ENCODE data around the gene NRP2.

NRP2 gene

DNA sequence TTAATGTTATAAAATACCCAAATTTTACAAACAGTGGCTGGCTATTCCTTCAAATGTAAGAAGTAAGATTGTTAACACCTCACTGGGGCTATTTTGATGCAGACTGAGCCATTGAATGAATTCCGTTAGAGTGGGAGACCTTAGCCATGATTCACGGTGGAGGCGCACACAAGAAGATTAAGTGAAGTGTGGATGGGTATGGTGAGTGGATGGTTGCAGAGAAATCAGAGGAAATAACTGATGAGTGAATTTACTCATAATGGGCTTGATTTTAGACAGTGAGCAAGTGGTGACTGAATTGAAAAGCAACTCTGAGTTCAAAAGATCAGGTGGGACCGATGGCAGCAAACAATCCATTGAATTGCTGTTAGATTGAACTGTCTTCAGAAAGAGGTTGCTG is 75.0 kb downstream of the NRP2 start:
- no peaks in the 10 kb centered on the region for H3K36me3 ChIP-seq (replicated peaks)
- no peak overlapping the region for H3K4me3 ChIP-seq
- no peaks in the 10 kb centered on the region for H3K4me1 ChIP-seq
- in situ Hi-C loops (cut with MboI; ENCODE audit: low sequenced_read_pairs) = no loop called here
- no peak for DNase-seq (ENCODE audit: low spot score in 2 of 2)
- H3K27me3 ChIP-seq (ENCODE audit: low read depth) = peaks cover 6% of the 10 kb centered on the region; the same call in 1 of the 2 replicates
- H3K9me3 ChIP-seq = no peaks in the 10 kb centered on the region

DNA sequence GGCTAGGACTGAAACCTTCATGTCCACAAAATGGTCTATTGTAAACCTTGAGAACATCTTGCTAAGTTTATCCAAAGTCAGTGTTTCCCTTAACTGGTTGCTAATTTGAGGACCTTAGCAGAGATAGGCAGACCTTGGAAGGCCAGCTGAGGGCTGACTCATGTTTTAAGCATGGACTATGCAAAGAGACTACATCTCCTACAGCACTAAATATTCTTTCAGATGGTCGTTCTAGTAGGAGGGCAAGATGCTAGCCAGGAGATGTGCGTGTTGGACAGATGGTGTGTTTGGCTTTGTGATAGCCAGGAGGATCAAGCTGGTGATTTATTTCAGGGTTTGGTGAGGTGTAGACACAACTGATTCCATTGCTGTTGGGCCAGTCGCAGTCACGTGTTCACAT is 75.8 kb downstream of the NRP2 start:
- no peaks in the 10 kb centered on the region for H3K36me3 ChIP-seq (replicated peaks)
- no peak overlapping the region for H3K4me3 ChIP-seq
- H3K9me3 ChIP-seq = no peaks in the 10 kb centered on the region
- DNase-seq (ENCODE audit: low spot score in 2 of 2) = no peak
- H3K27me3 ChIP-seq (ENCODE audit: low read depth) = peaks cover 8% of the 10 kb centered on the region
- no peaks in the 10 kb centered on the region for H3K4me1 ChIP-seq
- in situ Hi-C loops (cut with MboI; ENCODE audit: low sequenced_read_pairs) = no loop called here

DNA sequence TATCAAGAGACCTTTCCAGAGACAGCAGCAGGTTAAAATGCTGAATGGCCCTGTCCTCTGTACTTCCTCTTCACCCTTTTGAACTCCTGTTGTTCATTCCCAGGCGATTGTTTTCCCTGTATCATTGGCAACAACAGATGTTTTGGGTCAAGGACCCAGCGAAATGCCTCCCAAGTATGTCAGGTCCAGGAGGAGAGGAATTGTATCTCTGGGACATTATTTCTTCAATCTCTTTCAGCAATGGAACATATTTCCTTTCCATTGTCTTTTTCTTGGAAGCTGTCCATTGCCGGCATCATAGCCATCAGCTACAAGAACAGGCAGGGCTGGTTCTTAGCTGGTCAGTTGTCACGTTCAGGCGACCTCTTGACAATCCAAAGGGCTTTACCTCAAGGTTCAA is 76.2 kb downstream of the NRP2 start:
- Histone ChIP-seq H3K9me3 (no peaks in the 10 kb centered on the region), H3K4me3 (no peak overlapping the region), H3K36me3 (replicated peaks) (no peaks in the 10 kb centered on the region), H3K27me3 (ENCODE audit: low read depth) (peaks cover 8% of the 10 kb centered on the region), H3K4me1 (peaks cover 1% of the 10 kb centered on the region; the same call in 1 of the 2 replicates)
- in situ Hi-C loops (cut with MboI; ENCODE audit: low sequenced_read_pairs) = no loop called here
- DNase-seq (ENCODE audit: low spot score in 2 of 2) = no peak

DNA sequence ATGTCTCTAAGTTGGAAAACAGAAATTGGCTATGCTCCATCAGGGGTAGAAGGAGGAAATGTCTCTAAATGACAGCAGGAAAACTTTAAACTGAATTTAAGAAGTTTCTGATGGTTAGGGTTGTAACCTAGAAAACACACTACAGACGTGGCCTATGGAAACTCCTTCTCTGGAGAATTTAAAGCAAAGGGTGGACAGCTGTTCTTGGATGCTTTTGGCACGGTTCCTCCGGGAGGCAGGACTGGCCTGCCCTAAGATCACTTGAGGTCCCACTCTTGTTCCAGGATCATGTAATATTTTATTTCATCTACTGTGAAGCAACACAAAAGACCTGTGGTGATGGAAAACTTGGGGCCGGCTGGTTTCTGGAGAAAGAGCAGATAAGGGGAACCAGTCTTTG is 77.0 kb downstream of the NRP2 start:
- in situ Hi-C loops (cut with MboI; ENCODE audit: low sequenced_read_pairs) = no loop called here
- Histone ChIP-seq H3K4me1 (peaks cover 4% of the 10 kb centered on the region), H3K27me3 (ENCODE audit: low read depth) (peaks cover 8% of the 10 kb centered on the region), H3K4me3 (no peak overlapping the region), H3K9me3 (no peaks in the 10 kb centered on the region), H3K36me3 (replicated peaks) (no peaks in the 10 kb centered on the region)
- no peak for DNase-seq (ENCODE audit: low spot score in 2 of 2)

DNA sequence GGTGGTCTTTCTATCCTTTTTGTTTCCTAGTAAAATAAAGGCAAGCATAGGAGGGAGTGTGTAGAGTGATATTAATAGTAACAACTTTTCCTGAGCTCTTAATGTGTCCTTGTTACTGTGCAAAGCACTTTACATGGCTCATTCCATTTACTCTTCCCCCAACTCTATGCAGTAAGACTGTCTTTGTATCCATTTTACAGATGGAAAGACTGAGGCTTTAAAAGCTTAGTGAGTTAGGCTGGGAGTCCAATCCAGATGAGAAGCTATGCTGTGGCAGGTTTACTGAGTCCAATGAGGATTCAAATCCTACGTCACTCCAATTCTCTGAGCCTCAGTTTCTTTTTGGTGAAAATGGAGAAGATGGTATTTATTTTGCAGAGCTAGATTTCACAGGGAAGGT is 77.4 kb downstream of the NRP2 start:
- Histone ChIP-seq H3K9me3 (no peaks in the 10 kb centered on the region), H3K27me3 (ENCODE audit: low read depth) (peaks cover 8% of the 10 kb centered on the region), H3K4me3 (no peak overlapping the region), H3K4me1 (peaks cover 9% of the 10 kb centered on the region), H3K36me3 (replicated peaks) (no peaks in the 10 kb centered on the region)
- in situ Hi-C loops (cut with MboI; ENCODE audit: low sequenced_read_pairs) = no loop called here
- no peak for DNase-seq (ENCODE audit: low spot score in 2 of 2)

DNA sequence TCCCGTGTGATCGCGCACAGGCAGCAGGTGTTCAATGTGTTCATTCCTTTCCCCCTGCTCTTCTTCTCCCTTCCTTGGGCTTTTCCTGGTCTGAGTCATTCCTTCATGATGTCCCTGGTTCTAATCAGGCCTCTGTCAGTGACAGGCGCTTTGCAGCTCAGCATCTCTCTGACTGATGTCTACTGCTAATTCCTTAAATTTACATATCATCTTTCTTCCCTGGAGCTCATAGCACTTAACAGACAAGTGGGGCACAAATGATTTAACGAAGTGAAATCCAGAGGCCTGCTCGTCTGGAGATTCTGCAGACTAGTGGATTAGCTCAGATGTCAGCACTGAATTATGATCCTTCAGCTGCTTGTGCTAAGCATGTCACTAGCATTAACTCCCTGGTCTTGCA is 77.9 kb downstream of the NRP2 start:
- H3K36me3 ChIP-seq (replicated peaks) = no peaks in the 10 kb centered on the region
- no peak for DNase-seq (ENCODE audit: low spot score in 2 of 2)
- peaks cover 11% of the 10 kb centered on the region for H3K27me3 ChIP-seq (ENCODE audit: low read depth)
- in situ Hi-C loops (cut with MboI; ENCODE audit: low sequenced_read_pairs) = no loop called here
- no peak overlapping the region for H3K4me3 ChIP-seq
- H3K9me3 ChIP-seq = no peaks in the 10 kb centered on the region
- H3K4me1 ChIP-seq = peaks cover 9% of the 10 kb centered on the region

DNA sequence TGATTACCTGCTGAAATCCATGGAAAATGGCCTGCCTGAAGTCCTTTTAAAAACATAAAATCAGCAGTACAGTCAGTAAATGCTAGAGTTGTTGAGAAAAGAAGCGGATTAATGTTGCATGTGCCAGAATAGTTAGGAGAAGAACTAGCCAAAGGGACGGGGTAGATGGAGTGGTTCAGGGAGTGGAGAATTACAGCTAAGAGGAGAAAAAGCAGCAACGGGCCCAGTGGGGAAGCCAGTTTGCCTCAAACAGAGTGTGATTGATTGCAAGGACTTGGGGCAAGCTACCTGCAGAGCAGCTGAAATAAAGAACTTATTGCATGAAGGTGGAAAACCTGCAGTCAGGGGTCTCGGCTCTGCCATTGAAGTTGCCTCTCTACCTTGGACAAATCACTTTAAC is 79.1 kb downstream of the NRP2 start:
- DNase-seq (ENCODE audit: low spot score in 2 of 2) = no peak
- in situ Hi-C loops (cut with MboI; ENCODE audit: low sequenced_read_pairs) = no loop called here
- no peaks in the 10 kb centered on the region for H3K36me3 ChIP-seq (replicated peaks)
- H3K4me1 ChIP-seq = peaks cover 9% of the 10 kb centered on the region
- H3K27me3 ChIP-seq (ENCODE audit: low read depth) = peaks cover 20% of the 10 kb centered on the region
- no peaks in the 10 kb centered on the region for H3K9me3 ChIP-seq
- no peak overlapping the region for H3K4me3 ChIP-seq

DNA sequence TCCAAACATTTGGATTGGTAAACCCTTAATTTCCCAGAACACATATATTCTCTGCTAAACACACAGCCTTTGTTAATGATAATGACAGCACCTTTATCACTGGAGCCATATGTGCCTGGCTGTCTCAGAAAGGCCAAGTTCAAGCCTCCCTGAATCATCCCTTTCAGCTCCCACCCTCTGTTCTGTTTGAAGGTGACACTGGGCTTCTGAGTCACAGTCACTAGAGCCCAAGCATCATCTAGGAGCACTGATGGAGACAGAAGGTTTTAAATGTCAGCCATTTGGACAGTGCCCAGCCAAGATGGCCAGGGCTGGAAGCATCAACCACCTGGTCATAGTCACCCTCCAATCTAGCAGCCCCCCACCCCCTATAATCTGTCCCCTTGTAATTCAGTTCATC is 80.6 kb downstream of the NRP2 start:
- in situ Hi-C loops (cut with MboI; ENCODE audit: low sequenced_read_pairs) = no loop called here
- peaks cover 9% of the 10 kb centered on the region for H3K4me1 ChIP-seq
- no peak for DNase-seq (ENCODE audit: low spot score in 2 of 2)
- no peaks in the 10 kb centered on the region for H3K9me3 ChIP-seq
- H3K27me3 ChIP-seq (ENCODE audit: low read depth) = peaks cover 23% of the 10 kb centered on the region
- no peak overlapping the region for H3K4me3 ChIP-seq
- no peaks in the 10 kb centered on the region for H3K36me3 ChIP-seq (replicated peaks)

DNA sequence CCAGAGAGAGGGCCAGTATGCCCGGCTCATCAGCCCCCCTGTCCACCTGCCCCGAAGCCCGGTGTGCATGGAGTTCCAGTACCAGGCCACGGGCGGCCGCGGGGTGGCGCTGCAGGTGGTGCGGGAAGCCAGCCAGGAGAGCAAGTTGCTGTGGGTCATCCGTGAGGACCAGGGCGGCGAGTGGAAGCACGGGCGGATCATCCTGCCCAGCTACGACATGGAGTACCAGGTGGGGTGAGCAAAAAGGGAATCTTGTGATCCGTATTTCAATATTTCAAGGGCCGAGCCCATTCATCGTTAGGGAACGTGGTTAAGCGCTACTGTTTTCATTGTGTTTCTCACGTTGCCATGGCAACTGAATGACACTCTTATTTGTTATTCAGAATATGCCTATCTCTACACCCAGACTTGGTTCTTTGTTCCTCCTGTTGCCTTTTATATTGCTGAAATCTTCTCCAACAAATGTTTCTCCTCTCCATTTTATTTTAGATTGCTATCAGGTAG is 81.5 kb downstream of the NRP2 start:
- Histone ChIP-seq H3K4me3 (no peak overlapping the region), H3K36me3 (replicated peaks) (no peaks in the 10 kb centered on the region), H3K4me1 (peaks cover 9% of the 10 kb centered on the region), H3K27me3 (ENCODE audit: low read depth) (peaks cover 23% of the 10 kb centered on the region), H3K9me3 (no peaks in the 10 kb centered on the region)
- in situ Hi-C loops (cut with MboI; ENCODE audit: low sequenced_read_pairs) = no loop called here
- peak; percentile 81 to 96 for DNase-seq (ENCODE audit: low spot score in 2 of 2)

DNA sequence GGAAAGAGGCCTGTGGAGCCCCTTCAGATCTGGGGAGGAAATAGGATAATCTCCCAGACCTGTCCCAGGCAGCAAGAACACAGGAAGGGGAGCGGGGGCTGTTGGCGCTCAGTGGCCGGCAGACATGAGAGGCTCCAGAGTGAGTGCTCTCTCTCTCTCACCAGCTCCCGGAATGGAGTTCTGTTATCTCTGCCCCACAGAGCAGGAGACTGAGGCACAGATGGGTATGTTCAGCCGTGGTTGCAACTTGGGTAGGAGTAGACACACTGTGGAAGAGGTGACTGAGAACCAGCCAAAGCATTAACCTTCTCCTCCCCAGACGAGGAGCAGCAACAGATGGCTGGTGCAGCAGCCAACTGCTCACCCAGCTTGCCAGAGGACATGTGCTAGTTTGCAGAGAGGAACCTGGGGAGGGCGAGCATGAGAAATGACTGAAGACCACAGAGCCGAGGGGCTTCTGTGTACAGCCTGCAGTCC is 82.0 kb downstream of the NRP2 start:
- H3K27me3 ChIP-seq (ENCODE audit: low read depth) = peaks cover 23% of the 10 kb centered on the region
- no peaks in the 10 kb centered on the region for H3K36me3 ChIP-seq (replicated peaks)
- no peaks in the 10 kb centered on the region for H3K9me3 ChIP-seq
- in situ Hi-C loops (cut with MboI; ENCODE audit: low sequenced_read_pairs) = no loop called here
- peak in 1 of 2 experiments; percentile 69 for DNase-seq (ENCODE audit: low spot score in 2 of 2)
- peak overlapping the region; percentile 0; the same call in 1 of the 2 replicates for H3K4me3 ChIP-seq
- peaks cover 9% of the 10 kb centered on the region for H3K4me1 ChIP-seq

DNA sequence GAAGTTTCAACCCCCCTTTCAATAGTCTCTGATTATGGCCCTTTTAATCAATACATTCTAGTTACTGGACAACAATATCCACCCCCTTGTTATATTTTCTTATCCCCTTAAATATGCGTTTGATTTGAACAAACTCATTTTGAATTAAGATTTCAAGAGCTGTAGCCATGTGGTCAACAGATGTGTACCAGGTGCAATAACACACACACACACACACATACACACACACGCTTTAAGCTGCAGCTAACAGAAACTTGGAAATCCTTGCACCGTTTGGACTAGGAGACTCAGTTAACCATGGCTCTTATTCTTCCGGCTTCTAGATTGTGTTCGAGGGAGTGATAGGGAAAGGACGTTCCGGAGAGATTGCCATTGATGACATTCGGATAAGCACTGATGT is 82.8 kb downstream of the NRP2 start:
- no peak for DNase-seq (ENCODE audit: low spot score in 2 of 2)
- no peaks in the 10 kb centered on the region for H3K9me3 ChIP-seq
- in situ Hi-C loops (cut with MboI; ENCODE audit: low sequenced_read_pairs) = no loop called here

DNA sequence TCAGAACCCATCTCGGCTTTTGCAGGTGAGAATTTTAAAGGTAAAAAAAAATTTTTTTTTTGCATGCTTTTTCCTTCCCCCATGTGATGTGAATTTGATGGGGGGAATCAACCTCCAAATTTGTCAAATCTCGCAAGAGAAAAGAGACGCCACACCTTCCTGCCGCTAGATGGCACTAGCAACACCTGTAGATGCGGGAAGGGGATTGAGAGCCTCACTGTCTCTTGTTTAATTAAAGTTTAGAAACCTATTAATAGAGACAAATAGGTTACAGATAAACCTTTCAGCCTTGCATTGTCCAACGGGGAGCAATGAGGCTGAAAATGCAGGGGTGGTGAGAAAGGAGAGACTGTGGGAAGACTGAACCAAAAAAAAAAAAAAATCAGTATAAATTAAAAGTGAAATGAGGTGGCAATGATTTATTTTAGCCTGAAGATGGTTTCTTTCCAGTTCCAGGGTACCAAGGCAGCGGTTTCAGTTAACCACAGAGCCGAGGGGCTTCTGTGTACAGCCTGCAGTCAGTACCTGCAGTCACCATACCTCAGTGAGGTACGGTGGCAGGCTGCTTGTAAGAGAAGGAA is 84.6 kb downstream of the NRP2 start:
- in situ Hi-C loops (cut with MboI; ENCODE audit: low sequenced_read_pairs) = no loop called here
- Histone ChIP-seq H3K36me3 (replicated peaks) (no peaks in the 10 kb centered on the region), H3K4me3 (no peak overlapping the region), H3K9me3 (no peaks in the 10 kb centered on the region), H3K4me1 (peaks cover 16% of the 10 kb centered on the region), H3K27me3 (ENCODE audit: low read depth) (peaks cover 24% of the 10 kb centered on the region)
- DNase-seq (ENCODE audit: low spot score in 2 of 2) = peak; percentile 56 to 76

More for the DNA sequence above, 82.8 kb downstream of the NRP2 start:
- peaks cover 20% of the 10 kb centered on the region for H3K27me3 ChIP-seq (ENCODE audit: low read depth)
- no peaks in the 10 kb centered on the region for H3K36me3 ChIP-seq (replicated peaks)
- H3K4me1 ChIP-seq = peaks cover 15% of the 10 kb centered on the region
- no peak overlapping the region for H3K4me3 ChIP-seq

DNA sequence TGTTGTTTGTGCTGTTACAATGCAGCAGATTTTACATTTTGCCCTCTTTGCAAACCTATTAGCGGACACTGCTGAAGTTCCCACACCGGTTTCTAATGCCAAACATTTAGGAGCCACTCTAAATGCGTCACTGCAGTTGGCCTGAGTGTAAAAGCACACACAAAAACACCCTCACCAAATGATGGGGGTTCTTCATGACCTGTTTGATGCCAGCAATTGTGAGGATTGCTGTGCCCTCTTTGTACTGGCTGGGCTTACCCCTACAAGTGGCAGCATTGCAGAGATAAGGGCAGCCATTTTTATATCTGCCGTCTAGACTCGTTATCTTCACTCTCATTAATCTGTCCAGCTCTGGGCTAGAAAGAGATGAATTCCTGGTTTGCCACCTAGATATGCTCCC is 85.3 kb downstream of the NRP2 start:
- Histone ChIP-seq H3K9me3 (no peaks in the 10 kb centered on the region), H3K4me1 (peaks cover 16% of the 10 kb centered on the region), H3K27me3 (ENCODE audit: low read depth) (peaks cover 24% of the 10 kb centered on the region), H3K36me3 (replicated peaks) (no peaks in the 10 kb centered on the region), H3K4me3 (no peak overlapping the region)
- DNase-seq (ENCODE audit: low spot score in 2 of 2) = no peak
- in situ Hi-C loops (cut with MboI; ENCODE audit: low sequenced_read_pairs) = no loop called here

DNA sequence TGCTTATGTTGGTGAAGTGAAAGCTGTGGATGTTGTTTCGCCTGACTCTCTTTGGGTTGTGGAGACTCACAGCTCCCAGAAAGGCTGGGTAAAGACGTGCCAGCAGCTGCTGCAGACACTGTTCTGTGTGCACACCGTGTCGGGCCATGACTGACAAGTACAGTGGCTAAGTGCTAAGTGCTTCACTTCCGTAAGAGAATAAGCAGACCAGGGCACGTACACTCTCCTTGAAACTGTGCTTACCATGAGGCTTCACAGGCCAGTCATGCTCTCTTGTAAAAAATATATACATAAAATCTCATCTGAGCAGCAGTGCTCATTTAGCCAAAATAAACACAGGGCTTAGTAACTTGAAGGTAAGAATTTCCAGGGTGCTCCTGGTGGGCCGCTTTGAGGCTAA is 86.0 kb downstream of the NRP2 start:
- Histone ChIP-seq H3K4me3 (no peak overlapping the region), H3K27me3 (ENCODE audit: low read depth) (peaks cover 30% of the 10 kb centered on the region), H3K36me3 (replicated peaks) (no peaks in the 10 kb centered on the region), H3K4me1 (peaks cover 16% of the 10 kb centered on the region), H3K9me3 (no peaks in the 10 kb centered on the region)
- in situ Hi-C loops (cut with MboI; ENCODE audit: low sequenced_read_pairs) = no loop called here
- no peak for DNase-seq (ENCODE audit: low spot score in 2 of 2)
